NCI-H1105 treated with DMSO at 0.1 percent for 48 hours (cell line): ENCODE data around the gene IL12B.
"Not testable (repeated sequence)": the region's sequence is repeated elsewhere in the genome, so short reads cannot be mapped to it uniquely, and the experiment has no call there.

ENCODE experiments used
- DNase-seq: peaks from one replicate; lab custom pipeline; 2025; lab: John Stamatoyannopoulos, UW

IL12B gene

DNA sequence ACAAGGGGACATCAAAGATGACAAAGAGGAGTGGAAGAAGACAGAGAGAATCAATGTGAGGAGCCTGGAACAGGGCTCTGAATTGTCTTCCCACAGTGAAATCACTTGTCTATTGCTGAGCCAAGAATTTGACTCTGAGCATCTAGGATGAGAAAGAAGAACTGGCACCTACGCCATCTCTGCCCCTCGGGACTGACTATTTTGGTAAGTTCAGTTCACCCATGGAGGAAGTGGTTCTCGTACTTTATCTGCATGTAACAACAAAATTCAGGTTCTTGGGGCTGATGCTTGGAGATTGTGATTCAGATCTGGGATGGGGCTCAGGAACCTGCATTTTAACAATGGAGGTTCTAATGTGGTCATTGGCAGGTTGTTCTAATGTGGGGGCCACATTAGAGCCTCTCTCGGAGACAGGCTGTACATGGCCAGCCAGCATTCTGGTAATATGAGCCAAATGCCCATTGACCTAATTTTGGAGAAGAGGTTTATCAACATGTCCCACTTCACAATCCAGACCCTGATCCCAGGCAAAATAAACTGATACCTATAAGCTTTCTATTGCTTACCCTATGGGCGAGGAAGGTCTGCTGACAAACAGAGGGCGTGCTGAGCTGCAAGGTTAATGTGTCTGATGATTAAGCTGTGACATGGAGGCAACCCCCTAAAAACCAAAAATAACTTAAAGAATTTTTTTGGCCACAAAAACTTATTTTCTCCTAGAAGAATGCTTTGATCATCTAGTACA is 2.7 kb upstream of the IL12B start:
- DNase-seq = no peak

DNA sequence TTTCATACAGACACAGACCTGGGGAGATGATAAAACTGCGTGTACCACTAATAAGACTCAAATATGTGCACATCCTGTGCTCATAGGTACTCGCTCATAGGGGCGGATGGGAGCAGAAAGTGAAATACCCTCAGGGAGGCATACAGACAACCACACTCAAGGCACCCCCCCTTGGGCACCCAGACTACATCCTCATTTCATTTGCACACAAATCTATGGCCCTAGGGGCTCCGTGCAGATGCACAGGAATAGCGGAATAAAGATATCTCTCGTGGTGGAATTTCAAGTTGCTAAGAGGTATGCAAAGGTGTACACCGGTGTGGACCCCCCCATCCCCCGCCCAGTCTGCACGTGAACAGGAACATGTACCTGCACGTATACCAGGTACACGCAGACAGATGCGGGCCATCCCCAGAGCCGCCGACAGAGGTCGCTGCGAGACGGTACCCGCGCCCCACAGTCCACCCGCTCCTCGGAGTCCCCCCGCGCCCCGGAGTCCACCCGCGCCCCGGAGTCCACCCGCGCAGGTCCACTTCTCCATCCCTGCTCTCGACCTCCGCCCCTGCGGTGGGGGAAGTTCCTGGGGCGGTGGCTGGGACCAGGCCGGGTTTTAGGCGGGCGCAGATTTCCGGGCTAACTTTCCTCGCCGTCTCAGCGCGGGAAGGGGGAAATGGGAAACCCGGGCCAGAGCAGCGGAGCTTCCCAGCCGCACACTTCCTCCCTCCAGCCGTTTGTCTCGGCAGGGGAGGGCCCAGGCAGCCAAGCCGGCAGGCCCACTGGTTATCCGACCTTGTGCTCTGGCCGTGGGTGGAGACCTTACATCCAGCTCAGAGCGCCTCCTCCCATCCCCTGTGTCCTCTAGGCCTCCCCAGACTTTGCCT is 1.0 kb upstream of the IL12B start:
- peak; percentile 38 for DNase-seq

DNA sequence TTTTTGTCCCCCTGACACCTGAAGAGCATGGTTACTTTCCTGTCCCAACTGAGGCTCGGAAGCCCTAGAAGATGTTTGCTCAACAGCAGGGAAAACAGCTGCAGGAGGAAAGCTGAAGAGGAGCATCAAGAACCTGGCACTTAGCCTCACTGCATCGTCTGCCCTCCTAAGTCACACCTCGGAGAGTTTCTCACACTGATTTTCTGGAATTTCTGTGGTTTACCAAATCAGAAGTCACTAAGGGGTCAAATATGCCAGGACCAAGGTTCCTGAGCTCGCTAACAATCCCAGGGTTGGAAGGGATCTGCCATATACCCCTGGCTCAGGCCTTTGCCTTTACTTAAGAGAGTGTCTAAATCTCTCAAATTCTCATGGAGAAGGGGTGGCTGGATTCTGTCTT is 5.3 kb downstream of the IL12B start:
- DNase-seq = no peak

DNA sequence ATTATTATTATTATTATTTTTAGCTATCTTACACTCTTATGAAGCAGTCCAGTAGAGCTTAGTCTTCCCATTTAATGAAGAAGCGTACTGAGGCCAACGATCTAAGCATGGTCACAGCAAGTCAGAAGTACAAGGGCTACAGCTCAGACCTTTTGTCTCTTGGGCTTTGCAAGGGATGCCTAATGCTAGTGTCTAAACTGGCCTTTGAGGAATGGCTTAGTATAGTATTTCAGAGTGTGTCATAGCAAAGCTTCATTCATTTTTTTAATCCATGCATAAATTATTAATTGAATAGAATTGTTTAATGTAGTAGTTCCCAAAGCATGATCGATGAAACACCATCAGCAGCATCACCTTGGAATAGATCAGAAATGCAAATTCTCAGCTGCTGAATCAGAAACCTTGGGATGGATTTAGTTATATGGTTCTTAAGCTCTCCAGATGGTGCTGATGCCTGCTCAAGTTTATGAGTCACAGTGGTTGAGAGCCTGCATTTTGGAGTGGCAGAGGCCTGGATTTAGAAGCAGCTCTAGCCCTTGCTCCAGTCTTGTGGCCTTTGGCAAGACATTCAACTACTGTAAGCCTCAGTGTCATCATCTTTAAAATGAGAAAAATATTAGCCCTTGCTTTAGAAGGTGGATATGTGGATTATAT is 6.1 kb downstream of the IL12B start:
- DNase-seq = no peak

DNA sequence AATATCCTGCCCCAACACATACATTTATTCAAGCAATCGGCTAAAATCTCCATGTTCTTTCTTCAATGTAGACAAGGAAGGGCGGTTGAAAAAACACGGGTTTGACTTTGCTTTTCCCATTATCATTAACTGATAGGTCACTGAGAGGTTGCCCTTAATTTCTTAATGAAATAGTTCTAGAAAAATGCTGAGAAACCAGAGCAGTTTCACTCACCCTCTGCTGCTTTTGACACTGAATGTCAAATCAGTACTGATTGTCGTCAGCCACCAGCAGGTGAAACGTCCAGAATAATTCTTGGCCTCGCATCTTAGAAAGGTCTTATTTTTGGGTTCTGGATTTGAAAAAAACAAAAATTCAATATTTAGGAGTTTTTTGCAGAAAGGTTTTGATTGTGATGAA is 8.1 kb downstream of the IL12B start:
- DNase-seq = no peak

DNA sequence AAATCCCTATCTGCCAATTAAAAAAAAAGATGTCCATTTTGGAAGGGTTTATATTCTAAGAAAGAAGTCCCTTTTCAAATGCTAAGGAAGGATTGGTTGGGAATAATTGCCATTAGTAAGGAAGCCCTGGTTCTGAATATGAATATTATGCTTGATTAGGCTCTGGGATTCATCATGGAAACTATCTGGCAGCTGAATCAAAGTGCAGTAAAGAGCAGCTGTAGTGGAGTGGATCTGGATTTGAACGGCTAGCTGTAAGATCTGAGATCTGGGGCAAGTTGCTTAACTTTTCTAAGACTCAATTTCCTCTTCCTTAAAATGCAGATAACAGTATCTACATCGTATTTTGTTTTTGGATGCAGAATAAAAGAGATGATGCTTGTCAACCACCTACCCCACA is 10.5 kb downstream of the IL12B start:
- no peak for DNase-seq

DNA sequence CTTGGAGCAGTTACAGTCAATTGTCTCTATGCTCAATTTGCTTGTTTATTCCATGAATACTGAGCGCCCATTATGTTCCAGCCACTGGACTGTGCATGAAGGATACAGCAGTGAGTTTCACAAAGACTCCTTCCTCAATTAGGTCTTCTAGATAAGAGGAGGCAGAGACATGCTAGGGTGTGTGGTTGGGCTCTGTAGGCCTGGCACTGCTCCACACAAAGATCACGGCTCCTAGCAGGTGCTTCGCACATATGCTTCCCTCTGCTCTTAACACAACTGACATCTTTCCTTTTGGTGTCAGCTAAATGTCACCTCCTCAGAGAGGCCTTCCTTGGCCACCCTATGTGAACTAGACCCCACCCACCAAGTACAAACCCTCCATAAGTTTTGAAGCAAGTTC is 10.9 kb downstream of the IL12B start:
- no peak for DNase-seq

DNA sequence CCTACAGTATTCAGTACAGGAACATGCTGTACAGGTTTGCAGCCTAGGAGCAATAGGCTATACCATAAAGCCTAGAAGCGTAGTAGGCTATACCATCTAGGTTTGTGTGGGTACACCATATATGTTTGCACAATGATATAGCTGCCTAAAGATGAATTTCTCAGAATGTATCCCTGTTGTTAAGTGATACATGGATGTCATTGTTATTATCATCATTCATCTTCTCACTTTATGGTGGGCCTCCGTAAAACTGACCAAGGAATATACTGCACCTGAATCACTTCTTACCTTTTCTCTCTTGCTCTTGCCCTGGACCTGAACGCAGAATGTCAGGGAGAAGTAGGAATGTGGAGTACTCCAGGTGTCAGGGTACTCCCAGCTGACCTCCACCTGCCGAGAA is 11.8 kb downstream of the IL12B start:
- DNase-seq = no peak

DNA sequence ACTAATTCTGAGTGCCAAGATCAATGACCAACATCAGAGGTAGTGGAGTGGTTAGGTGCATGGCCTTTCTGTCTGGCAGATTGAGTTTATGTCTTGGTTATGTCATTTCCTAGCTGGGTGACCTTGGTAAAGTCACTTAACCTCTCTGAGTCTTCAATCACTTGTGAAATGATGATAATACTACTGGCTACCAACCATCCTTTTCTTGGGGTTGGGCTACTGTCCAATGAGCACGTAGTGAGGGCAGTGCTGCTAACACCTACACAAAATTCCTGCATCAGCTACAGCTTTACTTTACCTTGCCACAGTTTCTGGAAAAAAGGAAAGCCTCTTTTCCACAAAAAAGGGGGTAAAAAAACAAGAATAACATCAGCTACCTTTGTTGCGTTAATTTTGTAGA is 12.4 kb downstream of the IL12B start:
- DNase-seq = no peak

DNA sequence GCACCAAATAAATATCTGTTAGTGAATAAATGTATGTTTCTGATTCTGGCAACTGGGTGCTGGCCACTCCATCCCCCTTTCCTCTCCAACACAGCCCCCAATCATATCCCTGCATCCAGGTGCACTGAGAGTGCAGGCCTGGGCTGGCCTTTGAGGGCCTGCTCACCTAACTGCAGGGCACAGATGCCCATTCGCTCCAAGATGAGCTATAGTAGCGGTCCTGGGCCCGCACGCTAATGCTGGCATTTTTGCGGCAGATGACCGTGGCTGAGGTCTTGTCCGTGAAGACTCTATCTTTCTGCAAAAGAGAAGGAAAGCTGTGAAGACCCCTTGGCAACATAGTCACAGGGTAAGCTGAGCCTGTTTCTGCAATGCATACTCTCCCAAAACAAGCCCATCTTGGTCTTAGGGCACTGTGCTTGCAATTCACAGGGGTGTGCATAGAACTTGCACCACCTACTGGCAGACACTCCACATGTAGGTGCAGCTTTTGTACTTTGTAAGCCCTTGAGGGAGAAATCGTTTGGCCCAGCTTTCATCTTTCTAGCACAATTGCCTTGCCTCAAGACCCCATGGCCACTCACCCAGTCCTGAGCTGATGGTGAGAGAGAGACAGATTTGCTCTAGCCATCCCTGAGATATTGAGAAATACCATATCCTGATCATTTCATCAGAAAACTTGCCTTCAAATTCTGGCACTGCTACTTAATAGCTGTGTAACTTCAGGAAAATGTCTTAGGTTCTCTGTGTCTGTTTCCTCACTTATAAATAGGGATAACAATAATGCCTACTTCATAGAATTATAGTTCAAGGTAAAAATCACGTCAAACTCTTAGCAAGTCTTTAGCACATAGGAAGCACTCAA is 13.5 kb downstream of the IL12B start:
- peak; percentile 11 for DNase-seq

DNA sequence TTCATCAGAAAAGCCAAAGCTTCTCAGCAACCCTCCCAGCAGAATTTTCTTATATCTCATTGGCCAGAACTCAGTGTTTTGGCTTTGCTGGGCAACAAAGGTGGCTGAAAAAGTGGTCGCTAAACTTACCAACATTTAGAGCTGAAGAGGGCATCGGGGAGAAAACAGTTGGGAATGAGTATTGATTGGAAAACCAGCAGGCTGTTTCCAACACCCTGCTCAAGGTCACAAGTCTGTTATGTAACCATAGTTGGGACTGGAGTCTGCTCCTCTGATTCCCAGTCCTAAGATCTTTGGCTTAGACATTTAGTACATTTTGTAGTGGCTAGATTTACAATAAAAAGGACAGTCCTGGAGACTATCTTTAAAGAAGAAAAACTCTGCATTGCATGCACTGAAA is 17.1 kb downstream of the IL12B start:
- no peak for DNase-seq

DNA sequence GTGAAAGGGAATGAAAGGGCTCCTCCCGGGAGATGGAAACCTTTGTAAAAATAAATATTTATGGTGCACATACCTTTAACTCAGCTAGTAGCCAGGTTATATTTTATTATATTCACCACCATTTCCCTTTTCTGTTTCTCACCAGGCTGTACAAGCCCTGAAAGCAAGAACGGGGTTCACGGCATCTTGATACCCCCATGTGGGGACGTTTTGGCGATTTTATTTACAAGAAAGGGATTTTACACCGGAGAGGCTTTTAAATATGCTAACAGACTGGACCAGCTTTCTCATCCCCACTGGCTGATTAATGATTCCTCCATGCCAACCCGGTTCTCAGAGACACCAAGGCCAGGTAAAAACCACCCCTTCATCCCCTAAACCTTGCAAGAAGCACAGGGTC is 19.2 kb downstream of the IL12B start:
- DNase-seq = no peak

DNA sequence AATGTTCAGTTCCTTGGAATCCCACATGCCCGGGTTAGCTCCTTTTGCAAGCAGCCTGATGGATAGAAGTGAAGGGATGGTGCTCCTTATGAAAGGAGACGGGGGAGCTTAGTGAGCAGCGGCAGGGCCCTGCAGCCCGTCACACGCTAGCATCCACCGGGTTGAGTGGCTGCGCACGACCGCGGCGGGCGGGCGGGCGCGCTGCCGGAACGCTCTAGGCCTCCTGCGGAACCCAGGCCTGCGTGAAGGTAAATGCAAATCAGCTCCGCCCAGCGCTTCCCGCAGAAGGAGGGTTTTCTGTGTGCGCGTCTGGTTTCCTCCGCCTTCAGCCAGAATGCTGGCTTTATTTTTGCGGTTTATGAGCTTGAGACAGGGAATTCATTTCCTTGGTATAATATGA is 19.8 kb downstream of the IL12B start:
- DNase-seq = peak; percentile 6

DNA sequence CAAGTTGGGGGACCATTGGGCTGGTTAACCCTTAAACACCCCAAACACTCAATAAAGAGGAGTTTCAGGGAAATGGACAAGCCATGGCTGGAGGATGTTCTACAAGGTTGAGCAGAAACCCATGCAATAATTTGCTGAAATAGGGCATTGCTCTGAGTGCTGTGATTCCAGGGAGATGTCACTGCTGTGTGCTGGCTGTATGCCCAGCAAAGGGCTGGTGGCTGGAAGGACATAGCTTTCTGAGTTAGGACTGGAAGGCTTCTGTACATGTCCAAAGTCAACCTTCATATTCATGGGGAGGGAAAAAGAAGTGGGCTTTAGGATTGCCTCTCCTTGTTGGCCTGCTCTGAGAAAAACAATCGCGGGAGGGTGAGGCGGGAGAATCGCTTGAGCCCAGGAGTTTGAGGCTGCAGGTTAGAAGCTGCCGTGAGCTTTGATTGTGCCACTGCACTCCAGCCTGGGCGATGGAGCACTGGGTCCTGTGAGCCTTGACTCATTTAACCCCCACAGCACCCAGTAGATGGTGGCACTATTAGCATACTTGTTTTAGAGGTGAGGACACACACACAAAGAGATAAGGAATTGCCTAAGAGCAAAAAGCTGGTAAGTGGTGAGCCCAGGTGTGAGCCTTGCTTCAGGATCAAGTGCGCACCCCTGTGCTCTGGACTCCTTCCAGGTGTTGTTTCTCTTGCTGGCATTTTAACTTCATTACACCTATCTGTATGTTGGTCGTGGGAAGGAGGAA is 20.4 kb downstream of the IL12B start:
- DNase-seq = no peak

DNA sequence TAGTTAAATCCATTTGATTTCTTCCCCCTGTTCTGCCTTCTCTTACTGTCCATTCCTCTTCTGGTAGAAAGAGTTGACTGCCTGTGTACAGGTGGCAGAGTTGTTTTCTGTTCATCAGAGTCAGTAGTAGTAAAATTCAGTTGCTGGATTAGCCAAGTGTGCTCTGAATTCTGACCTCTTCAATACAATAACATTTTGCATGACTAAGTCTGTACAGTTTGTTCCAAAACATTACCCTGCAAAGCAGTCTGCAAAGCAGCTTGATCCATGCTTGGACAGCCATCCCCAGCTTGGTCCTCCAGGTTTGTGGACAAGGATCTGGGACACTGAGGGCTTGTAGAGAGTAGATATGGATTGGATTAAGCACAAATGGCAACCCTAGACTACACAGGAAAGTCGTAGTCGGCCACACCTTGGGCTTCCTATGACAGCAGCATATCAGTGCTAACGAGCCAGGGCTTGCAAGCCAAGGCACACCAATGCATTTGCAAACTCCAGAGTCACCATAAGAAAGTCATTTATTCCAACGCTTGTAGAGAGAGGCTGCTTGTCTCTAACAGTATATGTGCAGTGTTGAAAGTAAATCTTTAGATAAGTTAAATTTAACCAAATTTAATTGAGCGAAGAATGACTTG is 25.2 kb downstream of the IL12B start:
- no peak for DNase-seq

DNA sequence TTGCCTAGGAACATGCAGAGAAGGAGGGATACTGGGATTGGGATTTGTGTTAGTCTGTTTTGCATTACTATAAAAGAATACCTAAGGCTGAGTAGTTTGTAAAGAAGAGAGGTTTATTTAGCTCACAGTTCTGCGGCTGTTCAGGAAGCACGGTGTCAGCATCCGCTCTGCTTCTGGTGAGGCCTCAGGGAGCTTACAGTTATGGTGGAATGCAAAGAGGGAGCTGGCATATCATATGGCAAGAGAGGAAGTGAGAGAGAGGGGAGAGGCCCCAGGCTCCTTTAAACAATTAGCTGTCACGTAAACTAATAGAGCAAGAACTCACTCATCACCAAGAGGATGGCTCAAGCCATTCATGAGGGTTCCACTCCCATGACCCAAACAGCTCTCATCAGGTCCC is 27.0 kb downstream of the IL12B start:
- DNase-seq = no peak

DNA sequence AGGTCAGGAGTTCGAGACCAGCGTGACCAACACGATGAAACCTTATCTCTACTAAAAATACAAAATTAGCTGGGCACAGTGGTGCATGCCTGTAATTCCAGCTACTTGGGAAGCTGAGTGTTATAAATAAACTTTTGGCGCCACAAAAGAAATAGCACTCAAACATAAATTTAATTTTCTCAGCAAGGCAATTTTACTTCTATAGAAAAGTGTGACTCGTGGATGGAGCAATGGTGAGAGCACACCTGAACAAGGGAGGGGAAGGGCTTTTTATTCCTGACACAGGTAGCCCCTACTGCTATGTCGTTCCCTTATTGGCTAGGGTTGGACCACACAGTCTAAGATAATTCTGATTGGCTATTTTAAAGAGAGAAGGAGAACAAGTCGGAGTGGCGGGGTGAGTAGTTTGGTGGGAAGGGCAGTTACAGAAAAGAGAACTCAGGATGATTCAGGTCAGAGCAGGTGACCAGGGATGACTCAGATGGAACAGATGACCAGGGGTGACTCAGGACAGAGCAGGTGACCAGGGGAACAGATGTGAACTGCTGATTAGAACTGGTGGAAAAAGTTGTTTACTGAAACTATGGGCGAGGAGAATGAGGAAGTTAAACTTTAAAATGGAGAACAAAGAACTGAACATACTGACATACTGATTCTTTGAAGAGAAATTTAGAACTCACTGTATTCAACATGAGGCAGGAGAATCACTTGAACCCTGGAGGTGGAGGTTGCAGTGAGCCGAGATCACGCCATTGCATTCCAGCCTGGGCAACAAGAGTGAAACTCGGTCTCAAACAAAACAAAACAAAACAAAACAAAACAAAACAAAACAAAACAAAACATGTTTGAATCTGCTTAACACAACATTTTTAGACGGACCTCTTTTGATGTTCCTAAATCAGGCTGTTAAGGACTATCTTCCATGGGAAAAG is 28.1 kb downstream of the IL12B start:
- DNase-seq = not testable (repeated sequence)

DNA sequence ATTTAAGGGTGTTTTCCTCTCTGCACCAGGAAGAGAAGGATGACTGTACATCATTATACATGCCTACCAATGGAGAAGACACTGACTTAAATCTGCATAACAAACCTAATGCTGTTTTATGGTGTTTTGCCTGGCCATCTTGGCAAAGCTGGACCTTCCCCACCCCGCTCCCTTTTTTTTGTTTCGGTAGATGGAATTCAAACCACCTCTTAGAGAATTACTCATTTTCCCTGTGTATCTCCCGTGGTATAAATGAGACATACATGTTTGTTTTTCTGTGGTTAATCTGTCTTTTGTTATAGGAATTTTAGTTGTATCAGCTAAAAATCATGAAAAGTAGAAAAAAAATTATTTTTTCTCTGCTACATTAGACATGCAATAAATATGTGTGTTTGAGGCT is 28.8 kb downstream of the IL12B start:
- no peak for DNase-seq

DNA sequence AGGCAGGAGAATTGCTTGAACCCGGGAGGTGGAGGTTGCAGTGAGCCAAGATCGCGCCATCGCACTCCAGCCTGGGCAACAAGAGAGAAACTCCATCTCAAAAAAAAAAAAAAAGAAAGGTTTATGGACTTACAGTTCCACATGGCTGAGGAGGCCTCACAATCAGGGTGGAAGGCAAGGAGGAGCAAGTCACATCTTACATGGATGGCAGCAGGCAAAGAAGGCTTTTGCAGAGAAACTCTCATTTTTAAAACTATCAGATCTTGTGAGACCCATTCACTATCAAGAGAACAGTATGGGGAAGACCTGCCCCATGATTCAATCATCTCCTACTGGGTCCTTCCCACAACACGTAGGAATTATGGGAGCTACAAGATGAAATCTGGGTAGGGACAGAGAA is 33.0 kb downstream of the IL12B start:
- DNase-seq = not testable (repeated sequence)

DNA sequence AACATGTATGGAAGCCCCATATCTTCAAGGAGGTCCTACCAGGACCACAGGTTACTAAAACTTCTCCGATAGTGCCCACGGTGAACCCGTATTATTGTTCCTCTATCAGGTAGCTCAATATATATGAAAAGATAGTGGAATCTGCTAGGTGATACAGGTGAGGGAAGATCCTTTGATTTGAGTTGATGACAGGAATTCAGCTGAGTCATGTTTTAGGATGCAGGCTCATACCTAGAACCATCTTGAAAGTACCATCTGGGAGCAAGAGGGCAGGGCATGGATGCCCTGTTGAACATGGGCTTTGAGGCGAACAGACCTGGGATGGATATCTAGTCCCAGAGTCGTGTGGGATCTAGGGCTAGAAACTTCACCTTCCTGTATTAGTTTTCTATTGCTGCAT is 35.4 kb downstream of the IL12B start:
- DNase-seq = no peak
